Retina (tissue), 1 donor: ENCODE results near the gene MAGIX.
"Not testable (repeated sequence)": the region's sequence is repeated elsewhere in the genome, so short reads cannot be mapped to it uniquely, and the experiment has no call there.

Source experiments
- DNase-seq: peaks from one replicate; pipeline ENCODE4 v3.0.0-alpha.2; 2016

The MAGIX gene

DNA sequence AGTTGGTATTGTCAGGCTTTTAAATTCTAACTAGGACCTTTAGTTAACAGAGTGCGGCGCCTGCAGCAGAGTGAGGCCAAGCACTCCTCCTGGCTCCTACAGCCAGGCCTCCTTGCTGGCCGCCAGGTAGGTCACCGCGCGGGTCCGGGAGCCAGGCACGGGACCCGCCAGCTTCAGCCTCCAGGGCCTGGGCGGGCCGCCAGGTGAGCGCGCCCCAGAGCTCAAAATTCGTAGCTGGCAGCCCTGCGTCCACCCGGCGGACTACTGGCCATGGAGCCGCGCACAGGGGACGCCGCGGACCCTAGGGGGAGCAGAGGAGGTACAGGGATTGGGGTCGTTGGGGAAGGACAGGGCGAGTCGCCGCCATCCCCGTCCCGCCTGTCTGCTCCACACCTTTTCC is at the start of gene MAGIX:
MAGIX (plus strand) TSS at position 139 of the 400 bp plus-strand sequence; CDS start at position 271, 132 bp downstream.
- DNase-seq = no peak

DNA sequence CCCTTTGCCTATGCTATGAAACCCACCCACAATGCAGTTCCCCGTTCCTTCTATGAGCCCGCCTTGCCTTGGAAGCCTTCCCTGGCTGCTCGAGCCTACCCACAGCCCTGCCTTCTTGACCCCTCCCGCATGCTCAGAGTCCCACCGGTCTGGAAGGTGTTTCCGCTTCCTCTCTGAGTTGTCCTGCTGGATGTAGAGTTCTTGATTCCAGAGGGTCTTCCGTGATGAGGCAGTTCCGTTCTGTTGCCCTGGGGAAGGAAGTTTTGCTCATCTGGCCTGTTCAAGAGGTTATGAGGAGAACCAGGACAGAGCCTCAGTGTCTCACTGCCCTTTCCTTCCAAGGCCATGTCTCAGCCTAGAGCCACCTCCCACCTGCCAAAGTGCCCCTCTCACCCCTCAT is 46.5 kb upstream of the MAGIX start:
- no peak for DNase-seq

DNA sequence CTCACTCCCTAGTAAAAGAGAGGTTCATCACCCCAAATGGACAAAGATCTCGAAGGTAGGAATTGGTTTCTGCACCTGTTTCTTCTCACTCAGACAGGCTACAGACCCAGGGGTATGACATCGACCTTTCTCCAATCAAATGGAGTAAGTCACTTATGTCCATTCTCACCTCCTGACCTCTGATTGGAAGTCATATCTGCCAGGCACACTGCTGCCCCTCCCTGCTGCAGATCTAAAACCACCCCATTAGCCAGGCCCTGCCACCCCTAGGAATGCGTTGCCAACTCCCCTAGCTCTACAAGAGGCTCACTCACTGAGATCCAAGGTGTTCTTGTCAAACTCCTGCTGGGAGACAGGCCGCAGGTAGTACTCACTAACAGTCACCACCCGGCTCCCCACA is 45.8 kb upstream of the MAGIX start:
- DNase-seq = no peak

DNA sequence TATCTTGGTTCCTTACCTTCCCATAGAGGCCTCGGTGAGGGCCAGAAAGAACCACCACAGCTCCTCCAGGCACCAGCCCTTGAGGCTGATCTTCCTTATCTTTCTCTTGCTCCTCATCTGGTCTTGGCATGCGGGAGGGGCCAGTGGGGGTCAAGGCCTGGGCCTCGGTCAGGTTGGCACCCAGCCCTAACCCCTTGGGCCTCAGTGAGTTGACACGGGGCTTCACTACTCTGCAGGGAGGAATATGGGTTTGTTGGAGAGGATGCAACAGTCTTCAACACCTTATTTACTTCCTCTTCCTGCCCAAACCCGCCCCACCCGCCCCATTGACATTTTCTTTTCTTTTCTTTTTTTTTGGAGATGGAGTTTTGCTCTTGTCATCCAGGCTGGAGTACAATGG is 45.0 kb upstream of the MAGIX start:
- no peak for DNase-seq

DNA sequence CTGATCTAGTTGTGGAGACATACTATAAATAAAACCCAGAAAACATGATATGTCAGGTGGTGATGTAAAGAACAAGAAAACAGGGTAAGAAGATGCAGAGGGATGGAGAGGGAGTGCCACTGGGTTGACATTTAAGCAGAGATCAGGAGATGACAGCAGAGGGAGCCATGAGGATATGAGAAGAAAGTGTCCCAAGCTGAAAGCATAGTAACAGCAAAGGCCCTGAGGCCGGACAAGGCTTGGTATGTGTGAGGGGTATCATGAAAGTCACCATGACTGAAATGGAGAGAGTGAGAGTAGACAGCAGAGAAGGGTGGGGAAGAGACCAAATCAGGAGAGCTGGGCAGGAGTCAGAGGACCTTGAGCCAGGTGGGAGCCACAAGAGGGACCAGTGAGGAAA is 42.5 kb upstream of the MAGIX start:
- DNase-seq = no peak

DNA sequence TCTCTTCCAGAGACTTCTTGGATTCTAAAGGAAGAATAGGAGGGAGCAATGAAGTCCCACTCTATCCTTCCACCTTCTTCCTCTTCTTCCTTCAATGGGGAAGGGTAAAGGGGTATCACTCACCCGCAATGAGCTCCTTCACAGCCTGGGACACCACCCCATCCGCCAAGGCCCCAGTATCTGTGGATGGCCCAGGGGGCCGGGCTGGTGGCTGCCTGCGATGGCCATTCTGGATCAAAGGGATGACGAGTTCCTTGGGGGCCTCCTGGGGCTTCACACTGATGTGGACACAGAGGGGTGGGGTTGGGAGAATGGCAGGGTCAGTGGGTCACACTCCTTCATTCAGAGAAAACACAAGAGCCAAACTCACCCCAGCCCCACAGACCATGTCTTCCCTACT is 40.1 kb upstream of the MAGIX start:
- DNase-seq = no peak

DNA sequence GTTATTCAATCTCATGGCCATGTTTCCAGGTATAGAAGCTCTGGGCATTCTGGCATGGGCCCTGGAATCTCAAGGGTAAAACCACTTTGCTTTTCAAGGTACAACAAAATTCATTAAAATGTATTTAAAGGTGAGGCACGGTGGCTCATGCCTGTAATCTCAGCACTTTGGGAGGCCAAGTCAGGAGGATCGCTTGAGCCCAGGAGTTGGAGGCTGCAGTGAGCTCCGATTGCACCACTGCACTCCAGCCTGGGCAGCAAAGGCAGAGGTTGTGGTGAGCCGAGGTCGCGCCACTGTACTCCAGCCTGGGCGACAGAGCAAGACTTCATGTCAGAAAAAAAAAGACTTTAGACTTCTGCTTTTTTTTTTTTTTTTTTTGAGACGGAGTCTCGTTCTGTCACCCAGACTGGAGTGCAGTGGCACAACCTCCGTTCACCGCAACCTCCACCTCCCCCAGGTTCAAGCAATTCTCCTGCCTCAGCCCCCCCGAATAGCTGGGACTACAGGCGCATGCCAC is 34.8 kb upstream of the MAGIX start:
- not testable (repeated sequence) for DNase-seq

DNA sequence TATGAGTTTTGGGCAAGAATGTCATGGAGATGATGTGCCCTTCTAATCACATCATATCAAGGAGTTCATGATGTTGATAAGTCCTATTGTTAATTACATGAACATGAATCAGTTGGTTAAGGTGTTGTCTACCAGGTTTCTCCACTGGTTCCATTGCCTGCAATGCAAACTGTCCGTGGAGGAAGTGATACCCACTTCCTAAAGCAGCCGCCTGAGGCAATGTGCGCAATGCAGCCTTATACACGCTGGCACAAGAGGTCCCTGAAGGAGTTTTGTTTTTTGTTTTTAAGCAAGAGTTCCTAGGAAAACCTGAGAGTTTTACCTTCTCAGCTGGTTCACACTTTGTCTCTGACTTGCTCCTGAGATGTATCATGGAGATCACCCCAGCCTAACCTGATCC is 33.1 kb upstream of the MAGIX start:
- no peak for DNase-seq

DNA sequence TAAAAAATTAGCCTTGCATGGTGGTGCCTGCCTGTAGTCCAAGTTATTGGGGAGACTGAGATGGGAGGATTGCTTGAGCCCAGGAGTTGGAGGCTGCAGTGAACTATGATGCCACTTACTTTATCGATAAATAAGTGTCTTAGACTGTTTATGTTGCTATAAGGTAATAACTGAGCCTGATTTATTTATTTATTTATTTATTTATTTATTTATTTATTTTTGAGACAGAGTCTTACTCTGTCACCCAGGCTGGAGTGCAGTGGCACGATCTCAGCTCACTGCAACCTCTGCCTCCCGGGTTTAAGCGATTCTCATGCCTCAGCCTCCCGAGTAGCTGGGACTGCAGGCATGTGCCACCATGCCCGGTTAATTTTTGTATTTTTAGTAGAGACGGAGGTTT is 30.3 kb upstream of the MAGIX start:
- DNase-seq = not testable (repeated sequence)

DNA sequence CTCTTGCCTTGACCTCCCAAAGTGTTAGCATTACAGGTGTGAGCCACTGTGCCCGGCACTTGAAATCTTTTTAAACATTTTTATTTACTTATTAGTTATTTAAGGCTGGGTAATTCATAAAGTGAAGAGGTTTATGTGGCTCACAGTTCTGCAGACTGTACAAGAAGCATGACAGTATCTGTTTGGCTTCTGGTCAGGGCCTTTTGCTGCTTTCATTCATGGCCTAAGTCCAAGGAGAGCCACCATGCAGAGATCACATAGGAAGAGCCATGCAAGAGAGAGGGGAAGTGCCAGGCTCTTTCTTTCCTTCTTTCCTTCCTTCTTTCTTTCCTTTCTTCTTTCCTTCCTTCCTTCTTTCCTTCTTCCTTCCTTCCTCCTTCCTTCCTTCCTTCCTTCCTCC is 28.8 kb upstream of the MAGIX start:
- no peak for DNase-seq

DNA sequence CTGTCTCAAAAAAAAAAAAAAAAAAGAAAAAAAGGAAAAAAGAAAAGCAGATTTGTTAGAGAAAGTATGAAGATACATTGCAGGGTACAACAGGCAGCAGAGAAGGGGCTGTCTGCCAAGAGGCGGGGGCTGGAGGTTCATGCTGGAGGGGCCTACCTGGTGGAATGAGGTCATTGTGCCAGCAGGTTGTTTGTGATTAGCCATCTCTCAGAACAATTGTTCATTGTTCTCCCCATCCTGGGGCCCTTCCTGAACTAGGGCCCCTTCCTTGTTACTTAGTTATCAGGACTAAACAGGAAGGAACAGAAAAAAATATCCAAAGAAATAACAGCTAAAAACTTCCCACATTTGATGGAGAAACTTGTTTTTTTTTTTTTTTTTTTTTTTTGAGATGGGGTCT is 25.1 kb upstream of the MAGIX start:
- DNase-seq = no peak

DNA sequence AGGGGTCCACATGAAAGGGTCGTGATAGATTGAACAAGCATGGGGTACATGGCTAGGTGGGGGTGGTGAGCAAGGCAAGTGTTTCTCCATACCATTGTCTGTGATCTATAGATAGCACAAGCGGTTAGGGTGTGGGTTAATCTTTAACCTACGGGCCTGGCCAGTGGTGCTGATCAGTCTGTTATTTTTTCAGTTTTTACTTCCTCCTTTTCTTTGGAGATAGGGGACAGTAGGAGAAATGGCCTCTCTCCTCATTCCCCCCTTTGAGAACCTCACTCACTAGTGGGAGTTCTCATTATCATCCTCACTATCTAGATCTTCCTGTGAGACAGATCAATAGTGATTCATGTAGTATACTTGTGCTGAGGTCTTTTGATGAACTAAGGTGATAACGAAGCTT is 22.8 kb upstream of the MAGIX start:
- no peak for DNase-seq

DNA sequence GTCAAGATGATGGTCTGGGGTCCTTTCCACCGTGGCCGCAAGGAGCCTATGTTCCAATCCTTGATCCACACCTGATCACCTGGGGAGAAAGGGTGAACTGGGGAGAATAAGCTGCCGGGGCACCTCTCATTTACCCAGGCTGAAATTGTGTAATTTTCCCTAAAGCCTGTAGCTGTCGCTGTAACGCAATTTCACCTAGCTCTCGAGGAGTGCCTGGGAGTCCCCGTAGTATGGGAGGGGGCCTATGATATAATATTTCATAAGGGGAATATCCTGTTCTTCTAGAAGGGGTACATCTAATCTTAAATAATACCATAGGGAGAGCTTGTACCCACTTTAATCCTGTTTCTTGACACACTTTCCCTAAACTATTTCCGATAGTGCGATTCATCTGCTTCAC is 20.3 kb upstream of the MAGIX start:
- not testable (repeated sequence) for DNase-seq

DNA sequence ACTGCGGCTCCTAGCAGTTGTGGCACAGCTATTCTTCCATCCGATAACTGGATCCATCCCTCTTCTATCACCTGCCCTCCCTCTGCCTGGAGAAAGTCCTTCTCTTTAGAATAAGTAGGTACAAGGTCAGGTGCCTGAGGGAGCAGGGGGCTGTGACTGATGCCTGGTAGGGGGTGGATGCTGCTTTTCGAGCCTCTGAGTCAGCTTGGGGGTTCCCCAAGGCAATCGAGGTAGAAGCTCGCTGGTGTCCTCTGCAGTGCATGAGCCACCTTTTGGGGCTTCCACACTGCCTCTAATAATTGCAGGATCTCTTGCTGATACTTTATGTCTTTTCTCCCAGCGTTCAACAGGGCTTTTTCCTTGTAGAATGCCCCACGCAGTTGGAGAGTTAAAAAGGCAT is 19.4 kb upstream of the MAGIX start:
- not testable (repeated sequence) for DNase-seq

DNA sequence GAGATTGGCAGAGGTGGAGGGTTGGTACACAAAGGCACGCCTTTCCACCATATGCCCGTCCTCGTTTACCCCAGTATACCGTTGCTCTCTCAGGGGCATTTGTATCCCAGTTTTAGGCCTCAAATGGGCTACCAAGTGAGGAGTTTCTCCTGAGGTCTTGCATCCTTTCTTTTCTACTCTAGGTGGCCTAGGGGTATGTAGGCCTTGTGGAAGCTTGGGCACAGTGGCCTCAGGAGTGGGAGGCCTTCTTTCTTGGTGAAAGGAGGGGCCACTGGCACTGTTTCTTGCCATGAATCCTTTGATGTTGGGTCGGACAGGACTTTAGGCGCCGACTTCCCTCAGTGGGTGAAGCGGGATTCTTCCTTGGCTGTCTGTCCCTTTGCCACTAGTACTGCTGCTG is 15.3 kb upstream of the MAGIX start:
- no peak for DNase-seq

DNA sequence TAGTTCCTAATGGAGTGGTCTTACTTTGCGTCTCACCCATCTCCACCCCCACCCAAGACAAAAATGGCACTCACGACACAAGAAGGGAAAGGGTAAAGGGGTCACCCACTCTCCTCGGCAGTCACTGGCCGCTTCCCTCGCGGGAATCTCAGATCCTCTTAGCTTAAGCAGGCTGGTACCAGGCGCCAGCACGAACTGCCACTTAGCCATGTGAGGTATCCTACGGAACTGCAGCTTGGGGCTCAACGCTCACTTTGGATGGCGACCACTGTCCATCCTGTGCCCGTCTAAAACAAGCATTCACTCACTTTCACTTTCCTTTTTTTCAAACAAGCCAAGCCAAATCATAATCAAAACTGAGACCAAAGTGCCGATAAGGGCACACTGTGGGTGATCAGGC is 14.6 kb upstream of the MAGIX start:
- DNase-seq = no peak

DNA sequence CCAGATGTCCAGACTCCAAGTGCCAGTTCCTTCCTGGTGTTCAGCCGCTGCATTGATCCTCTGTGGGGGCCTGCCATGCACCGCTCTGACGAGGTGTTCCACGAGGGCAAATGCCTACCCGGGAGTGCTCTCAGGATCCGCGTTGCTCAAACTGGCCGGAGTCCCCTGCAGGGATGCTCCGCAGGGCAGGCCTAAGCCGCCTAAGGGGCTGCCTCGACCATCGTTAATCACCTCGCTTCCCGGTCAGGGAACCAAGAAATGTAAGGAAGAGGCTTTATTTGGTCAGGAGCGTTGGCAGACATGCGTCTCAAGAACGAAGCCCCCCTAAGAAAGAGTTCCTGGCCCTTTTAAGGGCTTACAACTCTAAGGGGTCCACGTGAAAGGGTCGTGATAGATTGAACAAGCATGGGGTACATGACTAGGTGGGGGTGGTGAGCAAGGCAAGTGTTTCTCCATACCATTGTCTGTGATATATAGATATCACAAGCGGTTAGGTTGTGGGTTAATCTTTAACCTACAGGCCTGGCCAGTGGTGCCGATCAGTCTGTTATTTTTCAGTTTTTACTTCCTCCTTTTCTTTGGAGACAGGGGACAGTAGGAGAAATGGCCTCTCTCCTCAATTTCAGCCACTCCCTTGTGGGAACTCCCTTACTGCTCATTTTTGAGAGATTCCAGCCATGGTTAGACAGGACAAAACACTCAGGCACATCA is 14.0 kb upstream of the MAGIX start:
- DNase-seq = not testable (repeated sequence)

DNA sequence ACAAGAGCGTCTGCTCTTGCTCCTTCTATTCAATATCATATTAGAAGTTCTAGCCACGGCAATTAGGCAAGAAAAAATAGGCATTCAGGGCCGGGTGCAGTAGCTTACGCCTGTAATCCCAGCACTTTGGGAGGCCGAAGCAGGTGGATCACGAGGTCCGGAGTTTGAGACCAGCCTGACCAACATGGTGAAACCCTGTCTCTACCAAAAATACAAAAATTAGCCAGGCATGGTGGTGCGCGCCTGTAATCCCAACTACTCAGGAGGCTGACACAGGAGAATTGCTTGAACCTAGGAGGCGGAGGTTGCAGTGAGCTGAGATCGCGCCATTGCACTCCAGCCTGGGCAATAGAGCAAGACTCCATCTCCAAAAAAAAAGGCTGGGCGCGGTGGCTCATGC is 13.3 kb upstream of the MAGIX start:
- DNase-seq = not testable (repeated sequence)

DNA sequence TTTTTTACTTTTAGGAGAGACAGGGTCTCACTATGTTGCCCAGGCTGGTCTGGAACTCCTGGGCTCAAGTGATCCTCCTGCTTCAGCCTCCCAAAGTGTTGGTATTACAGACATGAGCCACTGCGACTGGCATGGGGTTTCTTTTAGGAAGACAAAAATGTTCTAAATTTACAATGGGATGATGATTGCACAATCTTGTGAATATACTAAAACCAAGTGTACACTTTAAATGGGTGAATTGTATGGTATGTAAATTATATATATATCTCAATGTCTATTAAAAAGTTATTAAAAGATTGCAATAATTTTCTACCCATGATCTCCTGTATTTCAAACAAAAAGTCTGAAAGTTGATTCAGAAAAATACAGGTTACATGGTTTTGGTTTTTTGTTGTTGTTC is 9.1 kb upstream of the MAGIX start:
- no peak for DNase-seq

DNA sequence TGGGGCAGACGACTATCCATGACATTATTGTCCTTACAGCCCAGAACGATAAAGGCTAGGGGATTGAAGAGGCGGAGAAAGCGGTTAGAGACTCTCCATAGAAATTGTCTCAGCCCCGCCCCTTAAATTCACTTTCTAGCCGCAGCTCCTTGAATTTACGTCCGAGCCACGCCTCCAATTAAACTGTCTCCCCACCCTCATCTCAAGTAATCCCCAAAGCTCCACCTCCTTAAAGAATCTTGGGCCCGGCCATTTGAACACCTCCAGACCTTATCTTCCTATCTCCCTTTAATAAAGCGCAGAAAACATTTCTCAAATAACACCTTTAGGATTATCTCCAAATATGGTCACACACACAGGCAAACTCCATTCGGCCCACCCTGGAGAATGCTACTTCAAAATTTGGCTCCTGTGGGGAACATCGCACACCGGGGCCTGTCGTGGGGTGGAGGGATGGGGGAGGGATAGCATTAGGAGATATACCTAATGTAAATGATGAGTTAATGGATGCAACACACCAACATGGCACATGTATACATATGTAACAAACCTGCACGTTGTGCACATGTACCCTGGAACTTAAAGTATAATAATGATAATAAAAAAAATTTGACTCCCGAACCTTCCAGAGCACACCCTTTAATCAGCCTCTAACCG is 7.2 kb upstream of the MAGIX start:
- peak; percentile 64 for DNase-seq

DNA sequence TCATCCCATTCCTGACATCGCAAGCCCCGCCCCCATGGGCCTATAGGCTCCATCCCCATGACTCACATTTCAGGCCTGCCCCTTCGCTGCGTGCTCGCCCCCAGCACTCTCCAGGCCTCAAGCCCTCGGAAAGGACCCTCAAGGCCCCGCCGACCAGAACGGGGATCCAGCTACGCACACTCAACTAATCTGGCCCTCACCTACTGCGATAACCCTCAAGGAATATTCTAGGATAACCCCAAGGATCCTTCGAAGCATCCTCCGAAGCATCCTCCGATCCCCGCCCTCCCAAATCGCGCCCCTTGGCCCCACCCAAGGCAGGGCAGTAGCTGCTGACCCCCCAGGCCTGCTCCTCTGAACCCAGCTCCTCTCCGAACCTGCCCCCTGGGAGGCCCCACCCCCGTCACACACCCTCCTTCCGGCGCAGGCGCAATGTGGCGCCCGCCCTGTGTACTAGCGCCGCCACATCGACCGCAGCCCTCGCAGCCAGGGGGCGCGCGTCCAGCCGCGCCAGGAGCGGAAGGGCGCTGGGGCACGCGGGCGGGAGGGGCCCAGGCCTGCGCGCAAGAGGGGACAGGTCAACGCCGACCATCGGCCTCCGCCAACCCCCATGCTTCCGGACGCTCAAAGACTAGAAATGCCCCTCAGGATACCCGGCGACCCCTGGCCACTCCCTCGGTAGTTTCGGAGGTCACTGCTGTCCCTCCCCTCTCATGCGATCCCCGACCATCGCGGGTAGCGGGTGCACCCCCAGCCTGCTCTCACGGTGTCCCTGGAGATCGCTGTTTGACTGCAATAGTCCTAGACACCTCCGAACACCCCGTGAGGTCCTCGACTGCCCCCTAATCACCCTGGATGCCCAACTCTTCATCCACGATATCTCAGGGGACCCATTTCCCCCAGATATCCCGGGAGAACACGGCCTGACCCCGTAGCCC is 6.4 kb upstream of the MAGIX start:
- peak; percentile 80 for DNase-seq

DNA sequence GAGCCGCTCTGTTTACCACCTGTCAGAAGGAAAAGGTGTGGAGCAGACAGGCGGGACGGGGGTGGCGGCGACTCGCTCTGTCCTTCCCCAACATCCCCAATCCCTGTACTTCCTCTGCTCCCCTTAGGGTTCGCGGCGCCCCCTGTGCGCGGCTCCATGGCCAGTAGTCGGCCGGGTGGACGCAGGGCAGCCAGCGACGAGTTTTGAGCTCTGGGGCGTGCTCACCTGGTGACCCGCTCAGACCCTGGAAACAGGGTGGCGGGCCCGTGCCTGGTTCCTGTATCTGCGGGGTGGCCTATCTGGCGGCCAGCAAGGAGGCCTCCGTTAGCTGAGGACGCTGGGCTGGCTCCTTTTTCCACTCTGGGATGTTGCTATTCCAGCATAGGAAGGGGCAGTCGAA is 5.4 kb upstream of the MAGIX start:
- DNase-seq = no peak

DNA sequence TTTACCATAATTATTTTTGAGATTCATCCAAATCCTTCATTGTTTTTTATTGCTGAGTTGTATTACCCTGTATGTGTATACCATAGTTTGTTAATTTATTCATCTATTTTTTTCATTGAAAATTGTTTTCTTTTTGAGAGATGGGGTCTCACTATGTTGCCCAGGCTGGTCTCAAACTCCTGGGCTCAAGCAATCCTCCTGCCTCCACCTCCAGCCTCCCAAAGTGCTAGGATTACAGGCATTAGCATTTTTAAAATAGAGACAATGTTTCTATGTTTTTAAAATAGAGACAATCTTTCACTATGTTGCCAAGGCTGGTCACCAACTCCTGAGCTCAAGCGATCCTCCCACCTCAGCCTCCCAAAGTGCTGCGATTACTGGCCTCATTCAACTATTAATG is 1.6 kb upstream of the MAGIX start:
- no peak for DNase-seq

DNA sequence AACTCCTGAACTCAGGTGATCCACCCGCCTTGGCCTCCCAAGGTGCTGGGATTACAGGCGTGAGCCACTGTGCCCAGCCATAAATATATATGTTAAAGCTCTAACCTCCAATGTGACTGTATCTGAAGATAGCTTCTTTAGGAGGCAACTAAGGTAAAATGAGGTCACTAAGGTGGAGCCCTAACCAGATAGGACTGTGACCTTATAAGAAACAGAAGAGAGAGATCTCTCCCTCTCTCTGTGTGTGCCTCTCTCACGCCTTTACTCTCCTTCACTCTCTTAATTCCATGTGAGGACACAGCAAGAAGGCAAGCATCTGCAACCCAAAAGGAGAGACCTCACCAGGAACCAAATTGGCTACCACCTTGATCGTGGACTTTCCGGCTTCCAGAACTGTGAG is 926 bp upstream of the MAGIX start:
- no peak for DNase-seq
